Panc1 (cell line): ENCODE results near the gene CNPY4. TPM values are rescaled to one million over a fixed set of nuclear protein-coding genes. Genes with fewer than 3 reads are reported as not detected.

Experiments
- ATAC-seq: fragments of 200-7000 bp; cut with Tn5 transposase; 2 replicates; pipeline ENCODE4 v1.9.1; 2020; ENCODE audit warnings: mild to moderate bottlenecking, moderate library complexity
- BruUV-seq: library from RNA; stranded (reverse); fragments of 400-500 nt; replicated peaks from 2 replicates; lab custom pipeline; 2021; lab: Mats Ljungman, UMichigan
- CTCF ChIA-PET: fragments of 300-600 bp; sonication (Branson Sonifier 250); formaldehyde crosslinking; loops from one replicate; lab custom pipeline; 2022; ENCODE audit warnings: antibody characterized with exemption; lab: Charles Lee
- POLR2A ChIA-PET: fragments of 300-600 bp; sonication (Branson Sonifier 250); formaldehyde crosslinking; loops from one replicate; lab custom pipeline; 2022; ENCODE audit warnings: antibody characterized with exemption; lab: Charles Lee
- DNase-seq: peaks from one replicate; pipeline ENCODE4 v3.0.0-alpha.2; 2010; ENCODE audit warnings: low read depth, low spot score
- H3K27ac ChIP-seq: 2 replicates; pipeline ENCODE4 v1.5.1; 2011; ENCODE audit warnings: mild to moderate bottlenecking, low read length, inconsistent platforms
- H3K27me3 ChIP-seq: fragments of 200-500 bp; sonication (Bioruptor generic); 2 replicates; pipeline ENCODE4 v1.6.0; 2014; ENCODE audit warnings: low read length, inconsistent platforms; ENCODE audit not compliant: control insufficient read depth, insufficient read depth
- H3K36me3 ChIP-seq: fragments of 200-500 bp; sonication (Bioruptor generic); 2 replicates; pipeline ENCODE4 v1.5.1; 2014; ENCODE audit warnings: inconsistent platforms, mild to moderate bottlenecking, low read length, moderate library complexity; ENCODE audit not compliant: control insufficient read depth, insufficient read depth
- H3K4me1 ChIP-seq: 2 replicates; pipeline ENCODE4 v1.5.1; 2011; ENCODE audit warnings: inconsistent platforms, mild to moderate bottlenecking, low read length, moderate library complexity; ENCODE audit not compliant: control insufficient read depth, insufficient read depth
- H3K4me3 ChIP-seq, 2 experiments: 2 replicates each; pipeline ENCODE4 v1.5.1; 2011 to 2012; ENCODE audit warnings: low read depth in 2 of 2, low read length in 2 of 2, mild to moderate bottlenecking in 2 of 2, inconsistent platforms in 1 of 2, moderate library complexity in 1 of 2
- H3K9me3 ChIP-seq: fragments of 200-500 bp; sonication (Bioruptor generic); 2 replicates; pipeline ENCODE4 v1.5.1; 2014; ENCODE audit warnings: low read depth, mild to moderate bottlenecking, inconsistent platforms, low read length, moderate library complexity; ENCODE audit not compliant: control insufficient read depth, insufficient read depth
- CTCF ChIP-seq: fragments of 450-650 bp; IDR thresholded peaks from 2 replicates; pipeline ENCODE4 v1.5.1; 2017; ENCODE audit warnings: mild to moderate bottlenecking
- POLR2AphosphoS5 ChIP-seq: IDR thresholded peaks from 2 replicates; pipeline ENCODE4 v1.6.1; 2012; ENCODE audit warnings: mild to moderate bottlenecking, low read depth, low read length, moderate library complexity
- REST ChIP-seq, 2 experiments: IDR thresholded peaks; 2 replicates each; pipeline ENCODE4 v1.6.1; 2011 to 2012; ENCODE audit warnings: low read depth in 2 of 2, control low read depth in 1 of 2, low read length in 1 of 2, mild to moderate bottlenecking in 1 of 2, moderate library complexity in 1 of 2; ENCODE audit not compliant: insufficient read depth in 1 of 2
- SIN3A ChIP-seq: IDR thresholded peaks from 2 replicates; pipeline ENCODE4 v1.6.1; 2012; ENCODE audit warnings: low read depth, mild to moderate bottlenecking, low read length, moderate library complexity, borderline replicate concordance; ENCODE audit not compliant: insufficient read depth
- TCF7L2 ChIP-seq: IDR thresholded peaks from 2 replicates; pipeline ENCODE4 v1.6.1; 2011; ENCODE audit warnings: mild to moderate bottlenecking, low read depth, low read length, inconsistent platforms
- in situ Hi-C: cut with HindIII; loops from 2 replicates; pipeline ENCODE4 v1.10.0; 2016; ENCODE audit warnings: low sequenced_read_pairs, low pct_unique_long_range_greater_than_20kb
- intact Hi-C: fragments of 100-400 bp; cut with micrococcal nuclease; formaldehyde crosslinking; loops from one replicate; pipeline ENCODE4 v1.10.0; 2022; ENCODE audit not compliant: unreplicated experiment
- total RNA-seq: library from RNA; stranded (reverse); gene quantifications from one replicate; pipeline ENCODE4 v1.2.1, GENCODE V29; 2021; ENCODE audit not compliant: unreplicated experiment

Gene CNPY4
- total RNA-seq, 1 experiment from 2014 or later: 12.6 TPM

- ATAC-seq: no peak
- DNase-seq: no peak
- Histone ChIP-seq H3K9me3 (no peaks in the 10 kb centered on the region), H3K4me1 (peaks cover 7% of the 10 kb centered on the region), H3K36me3 (no peaks in the 10 kb centered on the region), H3K27ac (no peak overlapping the region), H3K4me3 (peak overlapping the region; percentile 39 to 71; a peak in 3 of 4 replicates), H3K27me3 (no peaks in the 10 kb centered on the region)
- intact Hi-C loops: no loop called here
- CTCF ChIA-PET: no interaction called here
- POLR2A ChIA-PET: no interaction called here
- TF ChIP-seq SIN3A (no peak), POLR2AphosphoS5 (no peak), REST (IDR thresholded peaks at IDR 0.05; ENCODE audit: insufficient read depth in 1 of 2, low read depth in 2 of 2, low read length in 1 of 2) (no peak), TCF7L2 (no peak)
- in situ Hi-C loops: no loop called here
- BruUV-seq: no TSS peak
Measured at GRCh38 chr7:100166970-100167911, 47.8 kb downstream of the CNPY4 start.

GRCh38 chr7:100167912-100168323, 48.5 kb downstream of the CNPY4 start:
- no peaks in the 10 kb centered on the region for H3K27me3 ChIP-seq
- BruUV-seq: no TSS peak
- DNase-seq (no peak), ATAC-seq (no peak; the same call in 1 of the 2 replicates)
- ChIA-PET CTCF (interaction anchor here (0.6 kb wide), 1 partner anchor 10 kb away, joined by 4 read pairs; no protein-coding TSS in a partner anchor), POLR2A (no interaction called here)
- H3K27ac ChIP-seq: 0 out of 2 replicates have a peak overlapping the region, but pooled peaks have one; percentile 4
- in situ Hi-C loops (no loop called here), intact Hi-C loops (no loop called here)
- no peaks in the 10 kb centered on the region for H3K9me3 ChIP-seq
- TF ChIP-seq TCF7L2: no peak
- TF ChIP-seq SIN3A: no peak
- TF ChIP-seq CTCF: no peak
- no peak for TF ChIP-seq POLR2AphosphoS5
- TF ChIP-seq REST (IDR thresholded peaks at IDR 0.05; ENCODE audit: insufficient read depth in 1 of 2, low read depth in 2 of 2, low read length in 1 of 2): no peak
- H3K4me1 ChIP-seq: peaks cover 7% of the 10 kb centered on the region
- peak overlapping the region; percentile 39 to 71 for H3K4me3 ChIP-seq
- no peaks in the 10 kb centered on the region for H3K36me3 ChIP-seq
